ENCODE results near the gene HOXC13.

The HOXC13 gene

DNA sequence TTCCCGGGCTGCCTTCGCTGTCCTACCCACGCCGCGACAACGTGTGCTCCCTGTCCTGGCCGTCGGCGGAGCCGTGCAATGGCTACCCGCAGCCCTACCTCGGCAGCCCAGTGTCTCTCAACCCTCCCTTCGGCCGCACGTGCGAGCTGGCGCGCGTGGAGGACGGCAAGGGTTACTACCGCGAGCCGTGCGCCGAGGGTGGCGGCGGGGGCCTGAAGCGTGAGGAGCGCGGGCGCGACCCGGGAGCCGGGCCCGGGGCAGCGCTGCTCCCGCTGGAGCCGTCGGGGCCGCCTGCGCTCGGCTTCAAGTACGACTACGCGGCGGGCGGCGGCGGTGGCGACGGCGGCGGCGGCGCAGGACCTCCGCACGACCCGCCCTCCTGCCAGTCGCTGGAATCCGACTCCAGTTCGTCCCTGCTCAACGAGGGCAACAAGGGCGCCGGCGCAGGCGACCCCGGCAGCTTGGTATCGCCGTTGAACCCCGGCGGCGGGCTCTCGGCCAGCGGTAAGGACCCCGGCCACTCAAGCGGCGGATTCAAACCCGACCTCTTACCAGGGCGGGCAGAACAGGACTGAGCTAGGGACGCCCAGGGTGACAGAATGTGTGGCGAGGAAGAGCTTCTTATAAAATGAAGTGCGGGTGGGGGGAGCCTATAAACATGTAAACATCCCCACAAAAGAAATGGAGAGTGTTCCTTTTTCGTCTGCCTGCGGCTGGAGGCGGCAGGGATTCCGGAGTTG is 16.6 kb downstream of the HOXC13 start:
- no peak for DNase-seq

GRCh38 chr12:53955776-53956250 is 17.2 kb downstream of the HOXC13 start:
- DNase-seq, result no peak

- DNase-seq, result no peak
Measured at GRCh38 chr12:53956251-53956887, 17.7 kb downstream of the HOXC13 start.

DNA sequence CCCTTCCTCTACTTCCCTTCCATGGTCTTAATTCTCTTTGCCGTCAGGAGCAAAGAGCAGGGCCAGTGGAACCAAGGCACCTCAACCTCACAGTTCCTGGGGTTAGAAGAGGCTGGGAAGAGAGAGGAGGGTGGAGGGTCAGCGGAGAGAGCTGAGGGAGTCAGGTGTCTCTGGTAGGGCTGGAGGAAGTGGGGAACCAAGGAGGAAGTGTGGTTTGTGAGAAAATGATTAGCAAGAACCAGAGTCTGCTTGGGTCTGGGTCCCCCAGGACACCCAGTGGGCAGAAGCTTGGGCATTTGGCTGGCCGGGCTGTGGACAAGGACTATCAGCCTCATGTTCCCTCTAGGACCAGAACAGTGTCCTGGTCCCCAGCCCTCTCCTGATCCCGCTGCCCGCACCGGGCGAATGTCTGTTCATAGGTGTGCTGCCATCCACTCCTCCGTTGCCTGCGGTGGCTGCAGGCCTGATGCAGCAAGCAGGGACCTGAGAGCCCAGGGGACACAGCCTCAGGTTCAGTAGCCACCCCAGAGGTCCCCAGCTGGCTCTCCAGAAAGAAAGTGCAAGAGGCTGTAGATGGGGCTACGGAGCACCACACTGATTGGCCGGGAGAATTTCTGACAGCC is 18.4 kb downstream of the HOXC13 start:
- DNase-seq, result no peak

- no peak for DNase-seq
Measured at GRCh38 chr12:53958128-53958527, 19.5 kb downstream of the HOXC13 start.

GRCh38 chr12:53959314-53959713 is 20.7 kb downstream of the HOXC13 start:
- DNase-seq, result no peak

DNA sequence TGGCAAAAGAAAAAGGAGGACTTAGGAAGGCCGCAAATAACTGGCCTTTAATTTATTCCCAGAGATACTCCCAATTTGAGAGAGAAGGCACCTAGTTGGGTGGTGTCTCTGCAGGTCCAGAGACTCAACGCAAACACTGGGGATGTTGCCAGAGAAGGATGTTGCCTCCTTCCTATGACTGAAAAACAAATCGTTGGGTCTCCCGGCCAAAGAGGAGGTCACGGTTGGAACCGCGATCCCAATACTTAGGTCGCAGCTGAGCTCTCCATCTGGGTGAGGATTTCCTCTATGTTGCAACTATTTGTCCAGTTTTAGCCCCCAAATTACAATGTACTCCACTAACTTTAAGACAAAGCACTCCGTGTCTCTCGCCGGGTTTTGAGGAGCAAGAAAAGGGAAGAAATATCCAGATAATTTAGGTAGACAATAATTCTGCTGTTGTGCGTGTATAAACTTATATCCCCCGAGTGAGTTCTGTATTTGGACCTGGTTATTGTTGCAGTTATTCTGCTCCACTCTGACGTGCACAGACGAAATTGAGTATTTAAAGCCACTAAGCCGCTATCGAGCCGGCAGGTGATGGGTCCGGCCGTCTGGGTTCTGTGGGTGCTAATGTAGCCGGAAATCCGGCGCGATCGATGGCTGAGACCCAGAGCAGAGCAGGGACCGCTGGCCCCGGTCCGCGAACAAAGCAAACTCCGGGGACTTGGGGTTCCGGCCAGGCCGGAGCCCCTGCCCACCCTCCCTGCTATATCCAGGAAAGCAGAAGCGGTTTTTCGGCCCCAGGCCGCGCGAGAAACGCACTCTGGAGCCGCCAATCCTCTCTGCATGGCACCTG is 21.8 kb downstream of the HOXC13 start:
- no peak for DNase-seq

DNA sequence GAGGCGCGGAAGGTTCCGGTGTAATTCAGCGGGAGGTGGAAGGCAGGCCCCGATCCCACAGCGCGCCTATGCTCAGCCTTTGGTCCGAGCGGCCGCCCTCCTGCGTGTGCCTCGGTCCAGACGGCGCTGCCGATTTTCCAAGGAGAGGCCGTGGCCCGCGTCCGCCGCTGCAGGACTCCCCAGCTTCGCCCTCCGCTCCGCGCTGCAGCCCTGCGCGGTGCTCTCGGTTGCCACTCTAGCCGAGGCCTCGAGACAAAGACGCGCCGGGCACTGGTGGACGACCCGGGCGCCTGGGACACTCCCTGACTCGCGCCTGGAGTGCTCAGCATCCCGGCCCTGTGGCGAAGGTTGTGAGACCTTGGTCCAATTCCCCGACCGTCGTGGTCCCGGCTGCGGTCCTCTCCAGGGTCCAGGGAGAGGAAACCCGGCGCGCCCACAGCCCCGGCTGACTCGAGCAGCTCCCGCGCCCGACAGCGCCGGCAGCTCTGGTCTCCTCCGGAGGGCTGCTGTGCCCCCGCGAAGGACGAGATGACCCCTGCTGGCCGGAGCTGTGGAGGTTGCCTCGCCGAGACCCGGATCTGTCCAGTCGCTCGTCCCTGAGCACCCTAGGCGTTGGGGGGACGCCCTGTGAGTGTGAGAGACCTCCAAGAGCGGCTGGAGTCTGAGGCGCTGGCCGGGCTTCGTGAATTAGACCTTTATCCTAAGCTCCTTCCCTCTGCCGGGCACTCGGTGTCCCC is 22.6 kb downstream of the HOXC13 start:
- DNase-seq, result no peak

DNA sequence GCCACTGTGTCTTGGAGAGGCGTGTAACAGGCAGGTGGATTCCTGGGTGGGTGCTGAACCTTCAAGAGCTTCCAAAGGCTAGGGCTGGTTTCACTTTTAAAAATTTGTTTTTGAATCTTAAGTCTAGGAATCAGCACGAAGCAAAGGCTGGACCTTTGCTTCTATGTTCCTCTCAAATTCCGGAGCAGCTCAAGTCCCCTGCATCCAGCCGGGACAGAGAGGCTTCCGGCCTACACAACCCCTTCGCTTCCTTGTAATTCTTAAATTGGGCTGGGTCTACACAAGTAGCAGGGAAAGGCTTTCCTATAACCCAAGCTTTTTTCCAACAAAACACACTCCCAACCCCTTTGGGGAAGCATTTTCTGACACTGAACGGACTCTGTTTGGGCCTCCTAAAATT is 24.4 kb downstream of the HOXC13 start:
- DNase-seq, result no peak

DNA sequence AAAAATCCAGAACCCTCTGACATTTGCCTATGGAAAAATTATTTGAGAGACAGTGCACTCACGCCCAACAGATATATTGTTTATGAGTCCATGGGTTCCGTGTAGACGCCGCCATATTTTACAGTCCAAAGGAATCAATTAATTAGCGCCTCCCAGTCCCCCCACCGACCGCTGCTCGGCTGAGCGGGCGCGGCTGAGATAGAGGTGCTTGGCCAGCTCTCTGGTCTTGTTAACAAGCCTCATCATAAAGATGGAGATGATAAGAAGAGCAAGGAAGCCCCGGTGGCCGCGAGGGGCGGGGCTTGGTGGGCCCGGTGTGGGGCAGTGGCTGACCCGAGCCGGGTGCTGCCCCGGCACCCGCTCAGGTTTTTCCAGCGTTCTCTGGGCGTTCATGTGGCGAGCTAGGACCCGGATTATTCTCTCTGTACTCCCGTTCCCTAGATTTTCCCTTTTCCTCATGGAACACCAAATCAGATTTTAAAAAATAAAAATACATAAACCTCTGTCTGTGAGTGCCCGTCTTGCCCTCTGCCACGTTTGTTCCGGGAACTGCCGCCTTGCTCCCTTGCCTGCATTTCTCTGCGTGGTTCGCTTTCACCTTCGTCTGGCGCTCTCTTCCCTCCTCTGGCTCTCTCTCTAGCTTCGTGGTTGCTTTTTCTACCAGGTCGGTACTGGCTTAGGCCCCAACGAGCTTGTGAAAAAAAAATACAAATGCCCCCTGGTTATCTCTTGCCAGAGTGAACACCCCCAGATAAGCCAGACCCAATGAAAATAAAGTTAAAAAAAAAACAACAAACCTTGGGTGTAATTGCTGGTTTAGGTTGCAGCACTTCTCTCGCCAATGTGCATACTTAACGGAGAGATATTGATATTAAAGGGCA is 25.0 kb downstream of the HOXC13 start:
- DNase-seq, result no peak

GRCh38 chr12:53964315-53964713 is 25.7 kb downstream of the HOXC13 start:
- DNase-seq, result no peak

DNA sequence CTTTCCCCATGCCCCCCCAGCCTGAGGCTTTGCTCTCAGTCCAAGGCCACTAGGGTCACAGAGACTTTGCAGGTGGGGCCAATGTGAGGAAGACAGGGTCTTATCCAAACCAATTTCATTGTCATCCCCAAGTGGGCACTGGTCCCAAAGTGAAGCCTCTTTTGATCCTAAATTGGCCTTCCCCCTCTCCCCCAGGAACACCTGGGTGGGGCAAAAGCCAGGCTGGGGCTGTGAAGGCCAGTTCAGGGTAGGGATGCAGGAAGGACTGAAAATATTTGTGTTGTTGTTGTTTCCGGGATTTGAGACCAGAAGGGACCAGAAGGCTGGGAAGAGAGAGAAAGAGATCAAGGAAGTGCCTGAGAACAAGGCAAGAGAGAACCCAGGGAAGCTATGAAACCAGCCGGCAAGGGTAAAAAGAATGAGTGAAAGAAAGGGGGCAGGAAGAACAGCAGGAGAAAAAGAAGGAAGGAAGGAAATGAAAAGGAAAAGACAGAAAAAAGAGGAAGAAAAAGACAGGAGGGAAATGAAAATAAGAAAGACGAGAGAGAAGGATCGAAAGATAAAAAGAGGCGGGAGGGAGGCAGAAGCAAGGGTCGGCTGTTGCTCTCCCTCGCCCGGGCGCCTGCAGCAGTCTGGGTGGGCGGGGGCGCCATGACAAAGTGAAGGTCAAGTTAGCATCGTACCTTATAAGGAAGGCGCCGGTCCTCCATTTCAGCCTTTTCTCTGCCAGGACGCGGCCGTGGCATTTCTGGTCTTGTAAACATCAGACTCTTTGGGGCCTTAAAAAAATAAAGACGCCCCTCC is 26.9 kb downstream of the HOXC13 start:
- DNase-seq, result no peak

DNA sequence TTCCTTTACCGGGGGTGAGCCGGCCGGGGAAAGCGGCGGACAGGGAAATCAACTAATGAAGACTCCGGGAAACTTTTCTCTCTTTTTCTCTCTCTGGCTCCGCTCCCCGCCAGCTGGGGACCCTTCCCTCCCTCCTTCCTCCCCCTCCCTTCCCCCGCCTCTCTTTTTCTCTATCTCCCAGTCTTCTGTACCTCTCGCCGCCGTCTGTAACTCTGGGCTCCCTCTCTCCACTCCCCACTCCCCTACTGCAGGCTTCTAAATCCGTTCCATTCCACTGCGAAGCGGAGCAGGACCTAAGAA is 27.4 kb downstream of the HOXC13 start:
- no peak for DNase-seq

- DNase-seq, result no peak
Measured at GRCh38 chr12:53966385-53967133, 27.9 kb downstream of the HOXC13 start.

- DNase-seq, result no peak
Measured at GRCh38 chr12:53967421-53967925, 28.8 kb downstream of the HOXC13 start.

DNA sequence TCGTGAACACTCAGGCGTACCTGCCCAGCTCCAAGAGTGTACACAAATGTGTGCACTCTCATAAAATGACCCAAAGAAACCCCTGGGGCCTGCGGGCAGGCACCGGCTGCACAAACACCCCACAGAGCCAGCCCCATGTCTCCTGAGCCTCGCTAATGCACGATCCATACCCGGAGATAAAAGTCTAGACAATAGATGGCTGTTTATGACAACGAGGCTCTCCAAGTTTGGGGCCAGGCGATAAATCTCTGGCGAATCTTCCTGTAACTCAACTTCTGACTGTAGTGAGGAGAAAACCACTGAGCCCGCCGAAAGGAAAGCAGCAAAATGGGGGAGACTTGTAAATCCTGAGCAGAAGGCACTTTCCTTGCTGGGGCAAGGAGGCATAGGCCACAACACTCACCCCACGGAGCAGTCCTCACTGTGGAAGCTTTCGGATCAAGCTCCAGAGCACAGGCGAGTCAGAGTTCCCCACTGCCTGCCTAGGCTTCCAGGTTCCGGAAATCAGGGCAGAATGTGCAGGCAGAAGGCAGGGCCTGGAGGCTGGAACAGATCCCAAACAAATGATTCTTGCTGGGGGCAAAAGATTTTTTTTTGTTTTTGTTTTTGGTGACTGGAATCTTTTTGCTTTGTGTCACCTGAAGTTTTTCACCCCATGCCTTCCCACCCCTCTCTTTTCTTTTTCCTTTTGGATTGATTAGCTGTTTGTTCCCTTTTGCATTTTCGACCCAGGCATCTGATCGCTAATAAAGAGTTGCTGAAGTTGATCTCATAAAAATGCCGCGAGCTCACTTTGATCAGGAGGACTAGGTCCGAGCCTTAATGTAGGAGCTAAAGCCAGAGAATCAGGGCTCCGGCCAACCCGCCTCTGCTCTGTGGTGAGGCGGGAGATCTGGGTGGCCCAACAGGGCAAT is 29.8 kb downstream of the HOXC13 start:
- DNase-seq, result no peak

- no peak for DNase-seq
Measured at GRCh38 chr12:53969588-53970259, 31.1 kb downstream of the HOXC13 start.

DNA sequence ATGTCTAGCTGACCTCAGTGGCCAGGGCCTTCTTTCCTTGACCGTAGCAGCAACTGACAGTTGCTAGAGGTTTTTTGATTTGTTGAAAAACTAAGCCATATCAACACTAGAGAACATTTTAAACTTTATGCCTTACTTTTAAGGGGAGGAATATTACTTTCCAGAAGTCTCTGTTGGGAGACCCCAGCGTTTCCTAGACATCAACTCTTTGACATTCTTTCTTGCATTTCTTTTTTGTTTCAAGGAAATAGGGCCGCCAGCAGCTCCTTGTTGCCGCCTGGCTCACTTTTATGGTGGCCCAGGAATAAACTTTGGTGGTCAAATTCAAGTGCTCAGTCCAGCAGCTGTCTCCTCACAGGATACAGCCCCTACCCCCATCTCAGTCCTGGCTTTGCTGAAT is 31.8 kb downstream of the HOXC13 start:
- DNase-seq, result no peak

Data from CD4-positive, alpha-beta T cell treated with Interleukin-17A for 1 hour (primary cell).